Gastroesophageal sphincter (tissue), 4 donors: Measurements from ENCODE around the gene CSTF3. TPM values are rescaled to one million over a fixed set of nuclear protein-coding genes. Genes with fewer than 3 reads are reported as not detected.
A peak's percentile ranks its signal among the peaks of the same experiment; 100 is the strongest.

Experiments used
- ATAC-seq: fragments of 150-250 bp; one replicate; pipeline ENCODE4 v1.9.1; 2016; ENCODE audit warnings: mild to moderate bottlenecking, moderate library complexity
- H3K27ac ChIP-seq, 4 donors: fragments of 200-600 bp; sonication (generic) in 3 of 4; 1 replicate in 3 of 4; 2 replicates in 1 of 4; pipeline ENCODE4 v1.5.1; 2016 to 2019
- H3K27me3 ChIP-seq: fragments of 200-600 bp; sonication (generic); one replicate; pipeline ENCODE4 v1.5.1; 2019
- H3K36me3 ChIP-seq, 2 donors: fragments of 200-600 bp; sonication (generic); one replicate each; pipeline ENCODE4 v1.5.1; 2019; ENCODE audit warnings: control low read depth in 1 of 2
- H3K4me1 ChIP-seq, 3 donors: fragments of 200-600 bp; sonication (generic); 1 replicate in 2 of 3; 2 replicates in 1 of 3; pipeline ENCODE4 v1.5.1; 2016 to 2019; ENCODE audit warnings: control low read depth in 2 of 3
- H3K4me3 ChIP-seq, 2 donors: fragments of 200-600 bp; sonication (generic); one replicate each; pipeline ENCODE4 v1.5.1; 2019; ENCODE audit warnings: mild to moderate bottlenecking in 1 of 2, moderate library complexity in 1 of 2
- H3K9me3 ChIP-seq, 3 donors: fragments of 200-600 bp; sonication (generic); one replicate each; pipeline ENCODE4 v1.5.1; 2017 to 2019; ENCODE audit warnings: control low read depth in 2 of 3
- CTCF ChIP-seq, 4 experiments: fragments of 200-600 bp in 2 of 4; fragments of 450-650 bp in 2 of 4; sonication (generic) in 1 of 4; IDR thresholded peaks; one replicate each; pipeline ENCODE4 v1.5.1; 2017 to 2019; ENCODE audit warnings: antibody characterized with exemption in 4 of 4, mild to moderate bottlenecking in 2 of 4, moderate library complexity in 2 of 4
- EP300 ChIP-seq: sonication (generic); formaldehyde crosslinking; IDR thresholded peaks from one replicate; pipeline ENCODE4 v1.6.1; 2017; ENCODE audit warnings: antibody characterized with exemption, mild to moderate bottlenecking
- POLR2A ChIP-seq, 2 donors: fragments of 450-650 bp; IDR thresholded peaks; one replicate each; pipeline ENCODE4 v1.6.1; 2017; ENCODE audit warnings: antibody characterized with exemption in 2 of 2, mild to moderate bottlenecking in 2 of 2, moderate library complexity in 1 of 2
- POLR2AphosphoS5 ChIP-seq: sonication (generic); formaldehyde crosslinking; IDR thresholded peaks from one replicate; pipeline ENCODE4 v1.6.1; 2017; ENCODE audit warnings: antibody characterized with exemption
- WGBS, 2 donors: methylation state at CpG; one replicate each; pipeline ENCODE4 v1.1.5; 2018; ENCODE audit warnings: low coverage in 1 of 2; 5-methylcytosine and 5-hydroxymethylcytosine counted together
- total RNA-seq, 4 donors: library from RNA; depleted of rRNA; stranded (reverse); fragments of >200 nt; gene quantifications; one replicate each; pipeline ENCODE4 v1.1.0, GENCODE V29; 2016

The CSTF3 gene
- total RNA-seq, 4 donors from 2014 or later: 8.3 to 15.4 (median 10.8) TPM

- ATAC-seq: peak; percentile 60
- TF ChIP-seq CTCF (IDR thresholded peaks at IDR 0.05): peak; percentile 79 to 89 (median 82)
- TF ChIP-seq POLR2A (IDR thresholded peaks at IDR 0.05): no peak
- no peak for TF ChIP-seq POLR2AphosphoS5
- no peak overlapping the region for H3K4me3 ChIP-seq
- H3K9me3 ChIP-seq: no peaks in the 10 kb centered on the region
- 100% methylated on average over 3 of the region's 22 CpGs; no CpG with 5 or more reads in 1 of the 2 donors for WGBS, 2 donors
- H3K4me1 ChIP-seq: peaks cover 0 to 37% (median 0%) of the 10 kb centered on the region in 3 donors
- H3K36me3 ChIP-seq: peaks cover 0 to 98% of the 10 kb centered on the region in 2 donors
- H3K27me3 ChIP-seq: no peaks in the 10 kb centered on the region
- no peak overlapping the region for H3K27ac ChIP-seq
Observed at GRCh38 chr11:33065445-33066178, 95.7 kb downstream of the CSTF3 start.

DNA sequence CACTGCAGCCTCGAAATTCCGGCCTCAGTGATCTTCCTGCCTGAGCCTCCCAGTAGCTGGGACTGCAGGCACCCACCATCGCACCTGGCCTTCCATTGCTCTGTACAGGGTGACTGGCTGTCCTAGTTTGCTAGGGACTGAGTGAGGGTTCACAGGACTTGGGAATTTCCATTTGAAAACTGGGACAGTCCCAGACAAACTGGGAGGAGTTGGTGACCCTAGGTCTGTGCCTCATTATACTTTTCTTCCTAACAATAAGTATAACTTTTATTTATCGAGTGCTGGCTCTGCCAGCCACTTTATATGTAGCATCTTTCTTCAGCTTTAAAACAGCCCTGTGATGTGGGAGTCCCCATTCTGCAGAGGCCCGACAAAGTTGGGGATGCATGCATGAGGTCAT is 96.4 kb downstream of the CSTF3 start:
- WGBS, 2 donors: 84 to 100% methylated on average over 2 to 5 of the region's 5 CpGs
- Histone ChIP-seq H3K27me3 (no peaks in the 10 kb centered on the region), H3K4me1 (peaks cover 0 to 37% (median 0%) of the 10 kb centered on the region in 3 donors), H3K36me3 (peaks cover 0 to 98% of the 10 kb centered on the region in 2 donors), H3K9me3 (no peaks in the 10 kb centered on the region), H3K4me3 (no peak overlapping the region), H3K27ac (peak overlapping the region in 1 of 4 donors; percentile 50)
- ATAC-seq: no peak
- TF ChIP-seq POLR2A (IDR thresholded peaks at IDR 0.05) (no peak), POLR2AphosphoS5 (no peak), EP300 (no peak), CTCF (IDR thresholded peaks at IDR 0.05) (no peak)

GRCh38 chr11:33064033-33064825 is 97.1 kb downstream of the CSTF3 start:
- Histone ChIP-seq H3K4me3 (no peak overlapping the region), H3K9me3 (no peaks in the 10 kb centered on the region), H3K27me3 (no peaks in the 10 kb centered on the region), H3K27ac (peak overlapping the region in 1 of 4 donors; percentile 50), H3K36me3 (peaks cover 0 to 98% of the 10 kb centered on the region in 2 donors), H3K4me1 (peaks cover 0 to 37% (median 0%) of the 10 kb centered on the region in 3 donors)
- no peak for ATAC-seq
- TF ChIP-seq POLR2AphosphoS5 (no peak), CTCF (IDR thresholded peaks at IDR 0.05) (no peak), EP300 (no peak), POLR2A (IDR thresholded peaks at IDR 0.05) (no peak)
- 35 to 43% methylated on average over 7 to 11 of the region's 11 CpGs for WGBS, 2 donors

DNA sequence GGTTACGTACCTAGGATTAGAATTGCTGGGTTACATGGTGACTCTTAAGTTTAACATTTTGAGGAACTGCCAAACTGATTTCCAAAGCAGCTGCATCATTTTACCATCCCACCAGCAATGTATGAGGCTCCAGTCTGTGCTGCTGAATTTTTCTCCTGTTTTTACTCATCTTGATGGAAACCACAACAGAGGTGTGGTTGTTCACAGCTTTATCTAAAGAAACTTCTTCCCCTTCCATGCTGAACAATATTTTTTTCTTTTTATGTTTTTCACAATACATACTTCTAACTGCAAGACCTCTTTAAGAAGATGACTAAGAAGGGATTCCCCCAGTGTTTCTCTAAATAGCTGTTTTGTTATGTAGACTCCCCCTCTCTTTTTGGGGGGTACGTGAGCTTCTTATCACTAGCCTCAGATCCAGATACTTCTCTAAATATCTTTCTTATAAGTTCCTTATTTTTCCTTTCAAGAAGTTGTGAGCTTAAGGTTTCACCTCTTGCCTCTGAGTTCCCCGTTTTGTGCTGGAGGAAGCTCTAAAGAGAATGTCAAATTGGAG is 97.9 kb downstream of the CSTF3 start:
- H3K36me3 ChIP-seq: peaks cover 0 to 98% of the 10 kb centered on the region in 2 donors

More for the DNA sequence above, 97.9 kb downstream of the CSTF3 start:
- TF ChIP-seq POLR2A (IDR thresholded peaks at IDR 0.05) (no peak), POLR2AphosphoS5 (no peak), CTCF (IDR thresholded peaks at IDR 0.05) (no peak), EP300 (no peak)
- ATAC-seq: no peak
- Histone ChIP-seq H3K9me3 (no peaks in the 10 kb centered on the region), H3K27ac (peak overlapping the region in 1 of 4 donors; percentile 50), H3K4me1 (peaks cover 0 to 37% (median 0%) of the 10 kb centered on the region in 3 donors), H3K27me3 (no peaks in the 10 kb centered on the region), H3K4me3 (no peak overlapping the region)
- WGBS, 2 donors: 33 to 41% methylated on average over 2 of the region's 3 CpGs
